Measurements from ENCODE around the gene ANXA2R. TPM values are rescaled to one million over a fixed set of nuclear protein-coding genes. Genes with fewer than 3 reads are reported as not detected.
A peak's percentile ranks its signal among the peaks of the same experiment; 100 is the strongest.

Gene ANXA2R
- total RNA-seq, 4 donors from 2014 or later = 1.5 to 4.2 (median 2.0) TPM

GRCh38 chr5:43043400-43043756 lies 3.3 kb upstream of the ANXA2R start:
- no peak for DNase-seq (ENCODE audit: extremely low spot score)
- peak overlapping the region; percentile 84 to 93 (median 86) for H3K27ac ChIP-seq (replicated peaks in 1 of 4)
- TF ChIP-seq CTCF (IDR thresholded peaks at IDR 0.05) = no peak
- no peak for TF ChIP-seq POLR2A (IDR thresholded peaks at IDR 0.05; ENCODE audit: low read depth)
- no peak for TF ChIP-seq EP300 (IDR thresholded peaks at IDR 0.05)
- peak in 1 of 2 donors; percentile 0 for TF ChIP-seq POLR2AphosphoS5 (IDR thresholded peaks at IDR 0.05)
- H3K9me3 ChIP-seq = no peaks in the 10 kb centered on the region
- H3K36me3 ChIP-seq = no peaks in the 10 kb centered on the region
- H3K4me3 ChIP-seq = peak overlapping the region; percentile 57 to 69 (median 61)
- WGBS = 20% methylated on average over 7 of the region's 7 CpGs
- intact Hi-C loops (cut with DNase I) = loop anchor here (10.0 kb wide), 1 partner anchor 139 kb away; no protein-coding TSS in a partner anchor
- peaks cover 0 to 53% (median 24%) of the 10 kb centered on the region in 4 donors for H3K27me3 ChIP-seq
- peaks cover 15 to 43% (median 39%) of the 10 kb centered on the region in 4 donors for H3K4me1 ChIP-seq

GRCh38 chr5:43042626-43043399 lies 2.7 kb upstream of the ANXA2R start:
- Histone ChIP-seq H3K36me3 (no peaks in the 10 kb centered on the region), H3K27me3 (peaks cover 0 to 58% (median 27%) of the 10 kb centered on the region in 4 donors), H3K9me3 (no peaks in the 10 kb centered on the region), H3K27ac (replicated peaks in 1 of 4) (peak overlapping the region; percentile 84 to 93 (median 86)), H3K4me1 (peaks cover 15 to 49% (median 44%) of the 10 kb centered on the region in 4 donors), H3K4me3 (peak overlapping the region; percentile 57 to 69 (median 61))
- 2% methylated on average over 48 of the region's 58 CpGs for WGBS
- no peak for DNase-seq (ENCODE audit: extremely low spot score)
- intact Hi-C loops (cut with DNase I) = loop anchor here (1.0 to 10.0 kb wide), 2 partner anchors 22 to 138 kb away; no protein-coding TSS in a partner anchor
- TF ChIP-seq EP300 (IDR thresholded peaks at IDR 0.05) (no peak), POLR2AphosphoS5 (IDR thresholded peaks at IDR 0.05) (peak; percentile 46 to 47)

GRCh38 chr5:43042176-43042625 lies 2.1 kb upstream of the ANXA2R start:
- WGBS = under 1% methylated on average over 40 of the region's 44 CpGs
- peaks cover 15 to 55% (median 51%) of the 10 kb centered on the region in 4 donors for H3K4me1 ChIP-seq
- TF ChIP-seq POLR2A (IDR thresholded peaks at IDR 0.05; ENCODE audit: low read depth) (no peak), EP300 (IDR thresholded peaks at IDR 0.05) (no peak), CTCF (IDR thresholded peaks at IDR 0.05) (peak in 1 of 3 experiments; percentile 29), POLR2AphosphoS5 (IDR thresholded peaks at IDR 0.05) (peak in 1 of 2 donors; percentile 49)
- no peak for DNase-seq (ENCODE audit: extremely low spot score)
- H3K36me3 ChIP-seq = no peaks in the 10 kb centered on the region
- intact Hi-C loops (cut with DNase I) = loop anchor here (1.0 to 10.0 kb wide), 2 partner anchors 23 to 137 kb away; no protein-coding TSS in a partner anchor
- H3K27ac ChIP-seq (replicated peaks in 1 of 4) = peak overlapping the region; percentile 84 to 93 (median 86)
- H3K9me3 ChIP-seq = no peaks in the 10 kb centered on the region
- peak overlapping the region; percentile 57 to 69 (median 61) for H3K4me3 ChIP-seq
- H3K27me3 ChIP-seq = peaks cover 3 to 64% (median 31%) of the 10 kb centered on the region in 4 donors

GRCh38 chr5:43041669-43042175 lies 1.6 kb upstream of the ANXA2R start:
- Histone ChIP-seq H3K4me3 (peak overlapping the region; percentile 57 to 69 (median 61)), H3K9me3 (no peaks in the 10 kb centered on the region), H3K36me3 (no peaks in the 10 kb centered on the region), H3K27ac (replicated peaks in 1 of 4) (peak overlapping the region; percentile 84 to 93 (median 86)), H3K27me3 (peaks cover 4 to 69% (median 36%) of the 10 kb centered on the region in 4 donors), H3K4me1 (peaks cover 15 to 59% (median 55%) of the 10 kb centered on the region in 4 donors)
- intact Hi-C loops (cut with DNase I) = loop anchor here (1.0 to 10.0 kb wide), 3 partner anchors 24 to 137 kb away; no protein-coding TSS in a partner anchor
- 4% methylated on average over 9 of the region's 33 CpGs for WGBS
- no peak for TF ChIP-seq EP300 (IDR thresholded peaks at IDR 0.05)
- no peak for TF ChIP-seq CTCF (IDR thresholded peaks at IDR 0.05)
- peak in 1 of 2 donors; percentile 4 for TF ChIP-seq POLR2AphosphoS5 (IDR thresholded peaks at IDR 0.05)
- no peak for DNase-seq (ENCODE audit: extremely low spot score)
